CD4-positive, alpha-beta T cell treated with Interferon gamma for 1 hour (primary cell): Measurements from ENCODE around the gene RTP2.

Experiments
- DNase-seq: peaks from one replicate; pipeline ENCODE4 v3.0.0-alpha.2; 2020

RTP2 gene, protein sequence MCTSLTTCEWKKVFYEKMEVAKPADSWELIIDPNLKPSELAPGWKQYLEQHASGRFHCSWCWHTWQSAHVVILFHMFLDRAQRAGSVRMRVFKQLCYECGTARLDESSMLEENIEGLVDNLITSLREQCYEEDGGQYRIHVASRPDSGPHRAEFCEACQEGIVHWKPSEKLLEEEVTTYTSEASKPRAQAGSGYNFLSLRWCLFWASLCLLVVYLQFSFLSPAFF

GRCh38 chr3:187702507-187703033 lies at the start of gene RTP2:
RTP2 (minus strand) TSS chr3:187702557; CDS start chr3:187702128, 429 bp downstream.
- no peak for DNase-seq

- DNase-seq = no peak
These were observed 48.3 kb upstream of the RTP2 start for GRCh38 chr3:187750513-187751123.

GRCh38 chr3:187750006-187750512 lies 47.7 kb upstream of the RTP2 start:
- no peak for DNase-seq

GRCh38 chr3:187748050-187748481 lies 45.7 kb upstream of the RTP2 start:
- DNase-seq = peak; percentile 87

GRCh38 chr3:187747506-187747905 lies 45.1 kb upstream of the RTP2 start:
- DNase-seq = no peak

DNA sequence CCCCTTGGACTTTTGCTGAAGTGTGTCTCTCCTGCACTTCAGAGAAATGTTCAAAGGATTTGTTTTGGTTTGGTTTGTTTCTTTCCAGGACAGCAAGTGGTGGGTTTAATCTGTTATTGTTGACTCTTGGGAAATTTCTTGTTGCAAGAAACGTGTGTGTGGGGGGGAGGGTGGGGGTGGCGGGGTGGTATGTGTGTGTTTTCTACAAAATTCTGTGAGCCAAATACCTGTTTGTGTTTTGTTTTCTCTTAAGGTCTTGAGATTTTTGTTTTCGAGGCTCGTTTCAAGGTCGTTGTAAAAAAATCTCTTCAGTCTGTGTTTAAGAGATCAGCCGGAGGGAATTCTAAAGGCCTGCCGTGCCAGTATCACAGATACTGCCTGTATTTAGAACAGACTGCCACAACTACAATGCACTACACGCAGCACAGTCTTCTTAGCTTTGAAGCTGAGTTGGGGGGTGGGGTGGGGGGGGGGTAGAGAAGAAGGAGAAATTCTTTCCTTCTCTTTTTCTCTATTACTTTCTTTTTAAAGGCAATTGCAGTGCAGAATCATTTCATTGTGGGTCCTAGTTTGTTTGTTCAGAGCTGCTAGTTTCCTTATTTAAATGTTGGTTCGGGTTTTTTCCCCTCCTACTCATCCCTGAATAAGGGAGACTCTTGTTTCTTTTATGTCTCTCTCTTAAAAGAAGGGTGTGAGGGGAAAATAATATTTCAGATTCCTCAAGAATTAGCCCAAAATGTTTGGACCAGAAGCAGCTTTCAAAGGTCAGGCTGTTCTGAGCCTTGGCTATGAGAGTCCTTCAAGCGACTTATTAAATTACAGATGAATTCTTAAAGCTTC lies 44.3 kb upstream of the RTP2 start:
- no peak for DNase-seq

GRCh38 chr3:187746059-187746441 lies 43.7 kb upstream of the RTP2 start:
- no peak for DNase-seq

GRCh38 chr3:187745201-187746058 lies 43.1 kb upstream of the RTP2 start, which contains the start of gene BCL6:
BCL6 (minus strand) TSS chr3:187745468; CDS start chr3:187733693, 11,775 bp downstream.
- DNase-seq = peak; percentile 91

DNA sequence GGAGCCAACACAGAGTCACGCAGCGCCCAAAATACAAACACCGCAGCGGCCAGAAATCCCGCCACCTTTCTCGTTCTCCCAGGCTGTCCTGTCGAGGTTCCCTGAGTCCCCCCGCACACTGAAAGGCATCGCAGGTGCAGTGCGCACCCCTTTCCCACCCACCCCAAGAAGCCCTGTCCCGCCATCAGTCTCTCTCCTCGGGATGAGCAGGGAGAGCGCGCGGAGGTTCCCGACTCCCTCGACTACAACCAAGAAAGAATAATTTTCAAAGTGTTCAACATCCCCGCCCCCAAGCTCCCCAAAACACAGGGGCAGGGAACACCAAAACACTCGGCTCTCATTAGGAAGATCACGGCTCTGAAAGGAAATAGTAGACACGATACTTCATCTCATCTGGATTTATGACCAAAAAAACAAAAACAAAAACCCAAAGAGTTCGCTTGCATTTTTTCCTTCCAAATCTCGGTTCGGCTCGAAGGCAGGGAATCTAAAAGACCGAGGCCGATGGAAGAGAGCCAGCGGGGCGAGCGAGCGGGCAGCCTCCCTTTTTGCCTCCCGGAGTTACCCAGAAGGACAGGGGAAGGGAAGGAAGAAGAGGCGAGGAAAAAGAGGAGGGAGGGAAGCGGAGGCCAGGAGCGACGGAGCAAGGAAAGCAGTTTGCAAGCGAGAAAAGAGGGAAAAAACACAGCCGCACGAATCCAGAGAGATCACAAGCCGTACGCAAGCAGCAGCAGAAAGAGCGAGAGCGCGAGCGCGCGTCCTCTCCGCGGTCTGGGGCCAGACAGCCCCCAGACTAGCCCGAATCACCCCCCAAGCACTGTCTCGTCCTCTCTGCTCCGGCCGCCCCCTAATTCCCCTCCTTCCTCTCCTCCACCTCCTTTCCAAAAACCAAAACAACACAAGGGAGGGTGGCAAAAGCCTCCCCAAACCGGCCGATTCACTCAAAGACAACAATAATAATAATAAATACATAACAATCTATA lies 42.1 kb upstream of the RTP2 start:
- DNase-seq = peak; percentile 71

DNA sequence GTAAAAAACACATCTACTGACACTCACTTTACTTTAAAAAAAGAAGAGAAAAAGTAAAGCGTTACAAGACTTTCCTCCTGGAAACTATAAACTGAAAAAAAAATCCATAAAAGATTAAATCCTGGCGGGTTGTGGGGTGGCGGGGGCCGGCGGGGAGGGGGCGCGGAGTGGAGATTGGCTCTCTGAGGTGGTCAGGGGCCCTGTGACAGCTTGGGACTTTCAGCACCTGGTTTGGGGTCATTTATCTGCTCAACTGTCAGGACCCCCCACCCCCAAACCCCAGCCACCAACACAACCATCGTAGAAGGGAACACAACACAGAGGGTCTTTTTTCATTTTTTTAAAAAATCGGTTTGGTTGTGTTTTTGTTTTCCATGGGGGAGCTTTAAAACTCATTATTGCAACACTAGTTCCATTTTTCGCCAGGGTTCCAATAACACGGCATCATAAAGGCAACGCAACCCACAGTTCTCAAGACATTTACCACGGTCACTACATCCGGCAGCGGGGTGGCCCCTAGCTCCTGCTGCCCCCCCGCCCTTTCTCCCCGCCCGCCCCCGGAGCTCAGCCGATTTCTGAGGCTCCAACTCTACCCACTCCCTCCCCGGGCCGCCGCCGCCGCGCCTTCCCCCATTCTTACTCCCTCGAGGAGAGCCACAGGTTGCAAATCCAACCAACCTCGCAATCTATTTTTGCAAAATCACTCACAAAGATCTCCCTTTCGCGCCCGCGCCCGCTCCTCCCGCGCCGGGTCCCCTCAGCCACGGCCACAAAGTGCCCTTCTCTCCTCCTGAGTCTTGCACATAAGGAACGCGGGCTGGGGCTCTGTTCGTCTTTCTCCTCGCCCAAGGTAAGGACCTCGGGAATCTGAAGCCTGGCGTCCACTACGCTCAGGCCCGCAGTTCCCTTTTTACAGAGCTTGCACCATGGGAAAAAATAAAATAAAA lies 41.1 kb upstream of the RTP2 start:
- peak; percentile 65 for DNase-seq

- DNase-seq = no peak
These were observed 40.2 kb upstream of the RTP2 start for GRCh38 chr3:187742351-187743171.

DNA sequence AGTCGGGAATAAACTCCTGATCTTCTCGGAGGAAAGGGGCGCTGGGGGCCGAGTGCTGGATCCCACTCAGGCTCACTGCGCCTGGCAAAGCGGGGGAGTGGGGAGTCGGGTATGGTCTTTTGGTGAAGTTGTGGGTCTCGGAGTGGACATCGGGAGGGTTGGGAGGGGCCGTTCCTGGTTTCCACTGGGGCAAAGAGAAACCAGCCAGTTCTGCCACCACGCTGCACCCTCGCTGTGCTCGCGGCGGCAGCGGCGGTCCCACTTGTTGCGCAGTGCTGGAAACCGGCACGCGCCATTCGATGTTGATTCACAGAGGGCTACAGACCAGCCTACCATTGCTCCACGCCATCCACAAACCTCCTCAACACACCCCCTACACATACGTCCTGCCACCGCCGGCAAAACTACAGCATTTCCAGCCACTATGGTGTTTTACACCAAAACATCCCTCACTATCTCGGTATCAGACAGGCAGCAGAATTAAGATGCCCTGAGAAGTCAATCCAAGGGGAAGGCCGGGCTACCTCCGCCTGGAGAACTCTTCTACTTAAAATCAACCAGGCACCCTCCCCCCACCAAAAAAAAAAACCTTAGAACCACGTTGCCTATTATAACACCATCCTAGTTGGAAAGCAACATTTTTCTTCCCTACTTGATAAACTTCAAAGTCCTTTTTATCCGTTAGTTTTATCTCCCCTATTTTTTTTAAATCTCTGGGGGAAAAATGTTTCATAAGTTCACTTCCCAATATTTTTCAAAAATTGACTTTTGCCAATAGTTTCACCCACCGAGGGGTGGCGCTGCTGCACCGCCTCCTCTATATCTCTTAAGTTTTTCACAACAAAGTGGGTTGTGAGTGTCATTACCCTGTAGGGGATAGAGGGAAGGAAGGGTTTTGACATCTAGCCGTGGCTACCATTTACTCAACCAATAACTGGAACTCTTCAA lies 39.3 kb upstream of the RTP2 start:
- peak; percentile 69 for DNase-seq

GRCh38 chr3:187740421-187741399 lies 38.4 kb upstream of the RTP2 start:
- peak; percentile 69 for DNase-seq

GRCh38 chr3:187739561-187740332 lies 37.4 kb upstream of the RTP2 start:
- peak; percentile 78 for DNase-seq

- no peak for DNase-seq
These were observed 36.8 kb upstream of the RTP2 start for GRCh38 chr3:187739094-187739560.
